H1 (cell line): ENCODE results near the gene CNOT9. TPM values are rescaled to one million over a fixed set of nuclear protein-coding genes. Genes with fewer than 3 reads are reported as not detected.

Source experiments
- CTCF ChIA-PET: fragments of 300-600 bp; sonication (Branson Sonifier 250); formaldehyde crosslinking; loops from one replicate; lab custom pipeline; 2021; ENCODE audit not compliant: partially characterized antibody; lab: Charles Lee
- POLR2A ChIA-PET: fragments of 300-600 bp; sonication (Branson Sonifier 250); formaldehyde crosslinking; loops from one replicate; lab custom pipeline; 2021; ENCODE audit warnings: inconsistent platforms; ENCODE audit not compliant: partially characterized antibody; lab: Charles Lee
- DNase-seq, 2 experiments: peaks; one replicate each; pipeline versions ENCODE4 v3.0.0 to v3.0.0-alpha.2; 2010 to 2022; ENCODE audit warnings: low spot score in 2 of 2, low read depth in 1 of 2, mixed read lengths in 1 of 2
- FAIRE-seq: peaks from 2 replicates; lab custom pipeline; 2011; peaks lifted over from hg19 to GRCh38; lab: Jason Lieb, UNC
- H2AFZ ChIP-seq: 2 replicates; pipeline ENCODE4 v1.8.1; 2012; ENCODE audit warnings: low read length, inconsistent platforms
- H2AK5ac ChIP-seq: 2 replicates; pipeline ENCODE4 v1.6.1; 2013; ENCODE audit warnings: low read depth, low read length
- H2BK120ac ChIP-seq: replicated peaks from 2 replicates; pipeline ENCODE3; 2013; ENCODE audit warnings: low read depth, low read length, inconsistent platforms
- H2BK12ac ChIP-seq: 2 replicates; pipeline ENCODE4 v1.6.1; 2013; ENCODE audit warnings: low read depth, low read length
- H2BK15ac ChIP-seq: 2 replicates; pipeline ENCODE4 v1.6.1; 2013; ENCODE audit warnings: low read length
- H2BK20ac ChIP-seq: 2 replicates; pipeline ENCODE4 v1.6.1; 2013; ENCODE audit warnings: low read length
- H2BK5ac ChIP-seq: 2 replicates; pipeline ENCODE4 v1.6.1; 2013; ENCODE audit warnings: low read depth, low read length
- H3K14ac ChIP-seq: 2 replicates; pipeline ENCODE4 v1.6.1; 2013; ENCODE audit warnings: inconsistent platforms; ENCODE audit not compliant: insufficient read length
- H3K18ac ChIP-seq: 2 replicates; pipeline ENCODE4 v1.6.1; 2013; ENCODE audit warnings: low read length; ENCODE audit errors: extremely low read depth
- H3K23ac ChIP-seq: 2 replicates; pipeline ENCODE4 v1.6.1; 2013; ENCODE audit warnings: inconsistent platforms; ENCODE audit not compliant: insufficient read length
- H3K23me2 ChIP-seq: 2 replicates; pipeline ENCODE4 v1.6.1; 2013; ENCODE audit warnings: low read depth, low read length
- H3K27ac ChIP-seq: 2 replicates; pipeline ENCODE4 v1.6.1; 2011; ENCODE audit warnings: low read depth, low read length, inconsistent platforms
- H3K27me3 ChIP-seq, 4 experiments: replicated peaks in 1 of 4; 1 replicate in 1 of 4; 2 replicates in 3 of 4; pipeline versions ENCODE4 v1.6.1 to v1.8.1; 2011 to 2013; ENCODE audit warnings: low read length in 3 of 4, mild to moderate bottlenecking in 3 of 4, inconsistent platforms in 2 of 4, mixed read lengths in 2 of 4, moderate library complexity in 1 of 4; ENCODE audit not compliant: control insufficient read depth in 3 of 4, insufficient read depth in 3 of 4; ENCODE audit errors: extremely low read depth in 1 of 4
- H3K36me3 ChIP-seq, 4 experiments: 2 replicates each; pipeline versions ENCODE4 v1.6.1 to v1.8.1; 2011 to 2013; ENCODE audit warnings: mild to moderate bottlenecking in 4 of 4, low read length in 3 of 4, moderate library complexity in 2 of 4, control low read depth in 1 of 4, inconsistent platforms in 1 of 4; ENCODE audit not compliant: insufficient read depth in 4 of 4, control insufficient read depth in 2 of 4
- H3K4ac ChIP-seq: replicated peaks from 2 replicates; pipeline ENCODE3; 2013; ENCODE audit warnings: low read length, low read depth, mixed read lengths, inconsistent platforms; ENCODE audit not compliant: insufficient read length
- H3K4me1 ChIP-seq, 4 experiments: replicated peaks in 1 of 4; 1 replicate in 1 of 4; 2 replicates in 3 of 4; pipeline versions ENCODE4 v1.6.1 to v1.8.1; 2011 to 2013; ENCODE audit warnings: low read length in 3 of 4, inconsistent platforms in 2 of 4, mixed read lengths in 1 of 4; ENCODE audit not compliant: insufficient read depth in 4 of 4, control insufficient read depth in 3 of 4
- H3K4me2 ChIP-seq, 2 experiments: 2 replicates each; pipeline versions ENCODE4 v1.6.1 to v1.8.1; 2011 to 2013; ENCODE audit warnings: low read depth in 2 of 2, low read length in 2 of 2, control low read depth in 1 of 2, inconsistent platforms in 1 of 2, mild to moderate bottlenecking in 1 of 2; ENCODE audit not compliant: insufficient read depth in 1 of 2
- H3K4me3 ChIP-seq, 4 experiments: fragments of 200-600, 300-600 bp in 1 of 4; sonication (generic), shearing (Covaris generic), sonication (Bioruptor Twin) in 1 of 4; 2 replicates each; pipeline versions ENCODE4 v1.5.1 to v1.8.1; 2011 to 2016; ENCODE audit warnings: low read length in 4 of 4, low read depth in 3 of 4, control low read depth in 2 of 4, inconsistent platforms in 2 of 4, mild to moderate bottlenecking in 2 of 4, mixed read lengths in 1 of 4, moderate library complexity in 1 of 4; ENCODE audit not compliant: insufficient read depth in 2 of 4; ENCODE audit errors: extremely low read depth in 1 of 4
- H3K56ac ChIP-seq: replicated peaks from 2 replicates; pipeline ENCODE3; 2013; ENCODE audit warnings: low read depth, mild to moderate bottlenecking, mixed read lengths, low read length, inconsistent platforms; ENCODE audit not compliant: insufficient read length
- H3K79me1 ChIP-seq: 2 replicates; pipeline ENCODE4 v1.6.1; 2013; ENCODE audit warnings: low read depth, low read length, control low read depth
- H3K79me2 ChIP-seq, 2 experiments: 2 replicates each; pipeline versions ENCODE4 v1.6.1 to v1.8.1; 2012 to 2013; ENCODE audit warnings: low read length in 2 of 2, mild to moderate bottlenecking in 2 of 2, inconsistent platforms in 1 of 2; ENCODE audit not compliant: insufficient read depth in 2 of 2, control insufficient read depth in 1 of 2
- H3K9ac ChIP-seq, 4 experiments: replicated peaks in 1 of 4; 1 replicate in 1 of 4; 2 replicates in 3 of 4; pipeline versions ENCODE4 v1.6.1 to v1.8.1; 2011 to 2013; ENCODE audit warnings: low read depth in 3 of 4, low read length in 3 of 4, control low read depth in 2 of 4, mild to moderate bottlenecking in 2 of 4, moderate library complexity in 2 of 4, inconsistent platforms in 1 of 4; ENCODE audit errors: extremely low read depth in 1 of 4
- H3K9me3 ChIP-seq, 2 experiments: 2 replicates each; pipeline versions ENCODE4 v1.6.1 to v1.8.1; 2012 to 2013; ENCODE audit warnings: mild to moderate bottlenecking in 2 of 2, moderate library complexity in 2 of 2, control low read depth in 1 of 2, inconsistent platforms in 1 of 2, low read depth in 1 of 2, low read length in 1 of 2, mixed read lengths in 1 of 2; ENCODE audit not compliant: insufficient read depth in 2 of 2
- H4K20me1 ChIP-seq, 2 experiments: replicated peaks in 1 of 2; 2 replicates each; pipeline versions ENCODE3 to v1.8.1; 2011 to 2013; ENCODE audit warnings: inconsistent platforms in 2 of 2, low read length in 2 of 2, mild to moderate bottlenecking in 1 of 2; ENCODE audit not compliant: insufficient read depth in 2 of 2, control insufficient read depth in 1 of 2
- H4K5ac ChIP-seq: 2 replicates; pipeline ENCODE4 v1.6.1; 2013; ENCODE audit warnings: low read length, low read depth, mixed read lengths, inconsistent platforms; ENCODE audit not compliant: insufficient read length
- H4K8ac ChIP-seq: 2 replicates; pipeline ENCODE4 v1.8.0; 2013; ENCODE audit warnings: mild to moderate bottlenecking, moderate library complexity, low read length, inconsistent platforms; ENCODE audit not compliant: insufficient read depth; ENCODE audit errors: extremely low read depth
- H4K91ac ChIP-seq: replicated peaks from 2 replicates; pipeline ENCODE3; 2013; ENCODE audit warnings: low read length, mixed read lengths, inconsistent platforms; ENCODE audit not compliant: insufficient read length
- ATF2 ChIP-seq: IDR thresholded peaks from 2 replicates; pipeline ENCODE4 v1.6.1; 2012; ENCODE audit warnings: low read length, inconsistent platforms
- ATF3 ChIP-seq: IDR thresholded peaks from 2 replicates; pipeline ENCODE4 v1.6.1; 2011; ENCODE audit warnings: low read depth, mild to moderate bottlenecking, low read length; ENCODE audit not compliant: insufficient read depth
- BRCA1 ChIP-seq: IDR thresholded peaks from 2 replicates; pipeline ENCODE4 v1.6.1; 2012; ENCODE audit warnings: low read depth, low read length, improper control_type of control experiment
- CHD1 ChIP-seq: IDR thresholded peaks from 2 replicates; pipeline ENCODE4 v1.6.1; 2012; ENCODE audit warnings: low read depth, low read length, improper control_type of control experiment
- CREB1 ChIP-seq: IDR thresholded peaks from 2 replicates; pipeline ENCODE4 v1.6.1; 2012; ENCODE audit warnings: inconsistent platforms
- GTF2F1 ChIP-seq: IDR thresholded peaks from 2 replicates; pipeline ENCODE4 v1.6.1; 2012; ENCODE audit warnings: low read depth, low read length, improper control_type of control experiment, borderline replicate concordance
- JUN ChIP-seq: IDR thresholded peaks from 2 replicates; pipeline ENCODE4 v1.6.1; 2011; ENCODE audit warnings: low read depth, mild to moderate bottlenecking, improper control_type of control experiment, low read length
- KDM4A ChIP-seq: IDR thresholded peaks from one replicate; pipeline ENCODE4 v1.7.1; 2012; ENCODE audit warnings: low read depth, mild to moderate bottlenecking, moderate library complexity, low read length, inconsistent platforms; ENCODE audit not compliant: severe bottlenecking
- MAX ChIP-seq: IDR thresholded peaks from 2 replicates; pipeline ENCODE4 v1.6.1; 2012; ENCODE audit warnings: inconsistent platforms
- PHF8 ChIP-seq: fragments of 200-600 bp; sonication (generic); conservative IDR thresholded peaks from 2 replicates; pipeline ENCODE4 v1.7.1; 2012; ENCODE audit warnings: low read depth, mild to moderate bottlenecking, inconsistent platforms, low read length, moderate library complexity
- POU5F1 ChIP-seq: IDR thresholded peaks from 2 replicates; pipeline ENCODE4 v1.6.1; 2011; ENCODE audit warnings: low read depth, mild to moderate bottlenecking, low read length, moderate library complexity
- RXRA ChIP-seq: IDR thresholded peaks from 2 replicates; pipeline ENCODE4 v1.6.1; 2011; ENCODE audit warnings: low read depth, mild to moderate bottlenecking, low read length, moderate library complexity; ENCODE audit not compliant: insufficient read depth
- WGBS, 2 experiments: shearing (Covaris generic) in 1 of 2; methylation state at CpG; one replicate each; pipeline versions ENCODE4 v1.1.6 to v1.1.7; 2013 to 2015; ENCODE audit warnings: low lambda C conversion rate in 2 of 2, mixed read lengths in 2 of 2, inconsistent platforms in 1 of 2, low coverage in 1 of 2, missing lambda C conversion rate in 1 of 2; ENCODE audit not compliant: insufficient replicate concordance in 2 of 2, insufficient coverage in 1 of 2, insufficient read length in 1 of 2; ENCODE audit errors: extremely low coverage in 1 of 2, missing lambda C conversion rate in 1 of 2; 5-methylcytosine and 5-hydroxymethylcytosine counted together
- polyA plus RNA-seq, 7 experiments: library from polyadenylated mRNA; depleted of rRNA in 3 of 7; stranded (reverse) in 5 of 7; unstranded in 2 of 7; fragments of >200 nt in 5 of 7; fragments of 200-250 nt in 2 of 7; gene quantifications; 1 replicate in 5 of 7; 2 replicates in 1 of 7; 4 replicates in 1 of 7; pipeline versions ENCODE4 v1.2.1 to v1.2.3, GENCODE V29; 2011 to 2013; ENCODE audit warnings: missing spikeins in 2 of 7, mixed read lengths in 2 of 7
- total RNA-seq: library from RNA; stranded (reverse); fragmentation: NEBNext Ultra II Directional; extraction: Animal tissue kit (Norgen Biotek cat#: 25700); gene quantifications from 2 replicates; pipeline ENCODE4 v1.2.1, GENCODE V29; 2021

CNOT9 gene
- total and polyA plus RNA-seq, 2 of the 8 experiments (the other 6 are each of a cell fraction or from before 2014, with no cell fraction given) = 79.3 to 81.2 TPM

GRCh38 chr2:218582076-218582475 lies 13.4 kb downstream of the CNOT9 start:
- Histone ChIP-seq H3K56ac (no peak overlapping the region), H2AK5ac (no peak overlapping the region), H2BK15ac (no peak overlapping the region), H4K5ac (no peak overlapping the region), H4K8ac (no peak overlapping the region), H3K9me3 (no peaks in the 10 kb centered on the region), H3K4me2 (no peak overlapping the region), H3K79me1 (peaks cover 6% of the 10 kb centered on the region; the same call in 1 of the 2 replicates), H2BK12ac (no peak overlapping the region), H2BK120ac (no peak overlapping the region), H4K20me1 (peaks cover 8 to 11% of the 10 kb centered on the region in 2 experiments), H3K23ac (no peak overlapping the region), H3K18ac (no peak overlapping the region), H3K23me2 (no peaks in the 10 kb centered on the region), H3K4ac (no peak overlapping the region), H2BK20ac (no peak overlapping the region; the same call in 1 of the 2 replicates), H3K4me1 (peaks cover 3 to 8% (median 7%) of the 10 kb centered on the region in 4 experiments; a peak in 4 of 7 replicates), H3K27me3 (no peaks in the 10 kb centered on the region), H3K27ac (no peak overlapping the region), H3K9ac (no peak overlapping the region), H3K4me3 (no peak overlapping the region), H3K79me2 (peaks cover 8 to 46% of the 10 kb centered on the region in 2 experiments), H2BK5ac (no peak overlapping the region), H3K14ac (no peak overlapping the region), H4K91ac (no peak overlapping the region), H3K36me3 (peaks cover 16 to 58% (median 42%) of the 10 kb centered on the region in 4 experiments), H2AFZ (no peak overlapping the region)
- POLR2A ChIA-PET = interaction anchor here (1.7 kb wide), 1 partner anchor 12 kb away, joined by 4 read pairs; no protein-coding TSS in a partner anchor
- DNase-seq = no peak
- no peak for FAIRE-seq
- CTCF ChIA-PET = interaction anchor here (1.0 to 1.4 kb wide), 3 partner anchors 13 to 67 kb away, joined by 3 to 4 read pairs (median 3); no protein-coding TSS in a partner anchor
- 93% methylated on average over 7 of the region's 7 CpGs; no CpG with 5 or more reads in 1 of the 2 experiments for WGBS, 2 experiments
- TF ChIP-seq MAX = no peak
- TF ChIP-seq KDM4A = no peak
- TF ChIP-seq JUN = no peak
- TF ChIP-seq CHD1 = no peak
- no peak for TF ChIP-seq ATF3
- no peak for TF ChIP-seq GTF2F1
- no peak for TF ChIP-seq ATF2
- TF ChIP-seq CREB1 = no peak
- TF ChIP-seq PHF8 = no peak
- TF ChIP-seq POU5F1 = no peak
- TF ChIP-seq BRCA1 = no peak
- TF ChIP-seq RXRA = no peak
